ENCODE measurements around the gene PIEZO1. TPM values are rescaled to one million over a fixed set of nuclear protein-coding genes. Genes with fewer than 3 reads are reported as not detected.
A peak's percentile ranks its signal among the peaks of the same experiment; 100 is the strongest.

Gene PIEZO1
- total RNA-seq, 1 experiment from 2014 or later = 224 TPM

- TF ChIP-seq REST (IDR thresholded peaks at IDR 0.05; ENCODE audit: low read depth) (no peak), RAD21 (IDR thresholded peaks at IDR 0.05; ENCODE audit: low read depth) (no peak), ELF1 (IDR thresholded peaks at IDR 0.05; ENCODE audit: borderline replicate concordance, low read depth) (no peak), MAX (IDR thresholded peaks at IDR 0.05) (no peak), CBX3 (IDR thresholded peaks at IDR 0.05; ENCODE audit: low read depth) (no peak), ATF3 (IDR thresholded peaks at IDR 0.05) (no peak), FOSL1 (IDR thresholded peaks at IDR 0.05; ENCODE audit: low read depth) (no peak), SIN3A (IDR thresholded peaks at IDR 0.05; ENCODE audit: low read depth) (no peak)
These were observed 89.3 kb downstream of the PIEZO1 start (continued) for GRCh38 chr16:88695753-88696152.

GRCh38 chr16:88695218-88695617 lies 89.8 kb downstream of the PIEZO1 start:
- no peaks in the 10 kb centered on the region for H3K9me3 ChIP-seq (ENCODE audit: control insufficient read depth in 1 of 2, insufficient read depth in 1 of 2, low read depth in 1 of 2, low read length in 2 of 2)
- peaks cover 1 to 3% of the 10 kb centered on the region in 2 experiments; a peak in 1 of 4 replicates for H3K36me3 ChIP-seq (ENCODE audit: control insufficient read depth in 1 of 2, insufficient read depth in 2 of 2, low read length in 2 of 2)
- H3K4me3 ChIP-seq (replicated peaks in 1 of 2; ENCODE audit: low read depth in 1 of 2, low read length in 2 of 2) = no peak overlapping the region
- ChIA-PET CTCF (no interaction called here), RAD21 (ENCODE audit: low non-redundant PET in 1 of 2, low total read pairs in 2 of 2, uncharacterized antibody in 2 of 2, unreplicated experiment in 2 of 2) (no interaction called here), POLR2A (no interaction called here)
- no TSS peak for BruUV-seq (replicated peaks)
- H3K27me3 ChIP-seq (ENCODE audit: insufficient read depth, low read length) = no peaks in the 10 kb centered on the region
- intact Hi-C loops (cut with micrococcal nuclease) = no loop called here
- TF ChIP-seq POLR2AphosphoS5 (IDR thresholded peaks at IDR 0.05; ENCODE audit: low read depth, low read length) (0 out of 2 replicates have a peak, but pooled peaks have one; percentile 4), FOSL1 (IDR thresholded peaks at IDR 0.05; ENCODE audit: low read depth) (no peak)
- no peak for DNase-seq (ENCODE audit: low read depth, low spot score)
- no peaks in the 10 kb centered on the region for H3K4me1 ChIP-seq (ENCODE audit: control insufficient read depth in 1 of 2, insufficient read depth in 2 of 2, low read length in 2 of 2)
- H3K9ac ChIP-seq (ENCODE audit: low read length) = no peak overlapping the region
- H3K9me2 ChIP-seq (ENCODE audit: insufficient read depth) = no peaks in the 10 kb centered on the region
- no peak overlapping the region for H3K27ac ChIP-seq (ENCODE audit: low read depth, low read length)
- no peak overlapping the region for H2AFZ ChIP-seq (ENCODE audit: low read depth, low read length, poor library complexity, severe bottlenecking)
- 0 out of 2 replicates have a peak, but pooled peaks have one; percentile 10 for ATAC-seq
- no peaks in the 10 kb centered on the region for H4K20me1 ChIP-seq (ENCODE audit: insufficient read depth)
- no peaks in the 10 kb centered on the region for H3K79me2 ChIP-seq (ENCODE audit: insufficient read depth, low read length)
- no peak overlapping the region for H3K4me2 ChIP-seq (ENCODE audit: low read length)

Data from HCT116 (cell line).